ENCODE data around the gene TICAM2. TPM values are rescaled to one million over a fixed set of nuclear protein-coding genes. Genes with fewer than 3 reads are reported as not detected.

TICAM2 gene
- total and polyA plus RNA-seq, 10 of the 15 experiments (the other 5 are each of a cell fraction or from before 2014, with no cell fraction given), result 0.14 to 7.0 (median 2.9) TPM

DNA sequence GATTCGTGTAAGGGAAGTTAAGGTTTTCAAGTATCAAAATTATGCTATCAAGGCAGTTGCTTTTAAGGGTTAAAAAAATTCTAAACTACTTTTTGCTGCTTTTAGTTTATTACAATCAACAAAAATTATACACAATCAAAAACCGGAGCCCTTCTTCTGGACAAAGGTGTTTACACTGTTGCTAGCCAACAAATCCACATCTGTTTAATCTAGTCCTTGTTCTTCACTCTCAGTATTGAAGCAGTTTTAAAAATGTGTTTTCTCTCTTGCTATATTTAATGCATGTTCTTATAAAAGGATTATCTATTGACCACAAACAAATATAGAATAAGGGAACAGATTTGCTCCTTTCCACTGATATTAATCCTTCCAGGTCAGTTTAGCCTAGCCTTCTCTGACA, 60.2 kb downstream of the TICAM2 start:
- peaks cover 5% of the 10 kb centered on the region for H3K9me3 ChIP-seq (replicated peaks; ENCODE audit: control insufficient read depth, insufficient read depth, low read length)
- WGBS (ENCODE audit: insufficient coverage, insufficient replicate concordance, low lambda C conversion rate, missing lambda C conversion rate), result 2% methylated on average over 2 of the region's 2 CpGs
- no TSS peak for BruUV-seq (replicated peaks)
- H3K4me2 ChIP-seq (ENCODE audit: control insufficient read depth, insufficient read depth), result peak overlapping the region; percentile 98
- ChIA-PET SMC1A (ENCODE audit: uncharacterized antibody, unreplicated experiment) (interaction anchor here (0.7 to 13.9 kb wide), 12 partner anchors 11 to 286 kb away, joined by 3 to 166 read pairs (median 10); no protein-coding TSS in a partner anchor), CTCF (interaction anchor here (0.9 to 7.3 kb wide), 7 partner anchors 8 to 301 kb away, joined by 3 to 58 read pairs (median 5); no protein-coding TSS in a partner anchor), POLR2A (interaction anchor here (1.4 to 3.4 kb wide), 4 partner anchors 34 to 168 kb away, joined by 4 to 11 read pairs (median 8); partner anchors contain the start of gene TICAM2), RAD21 (ENCODE audit: unreplicated experiment) (interaction anchor here (1.6 to 6.2 kb wide), 9 partner anchors 8 to 235 kb away, joined by 6 to 66 read pairs (median 14); partner anchors contain the start of gene TMED7)
- peak overlapping the region; percentile 81 for H3K4me3 ChIP-seq
- no peak for TF ChIP-seq ZSCAN29 (IDR thresholded peaks at IDR 0.05)
- TF ChIP-seq CHD4 (IDR thresholded peaks at IDR 0.05), result no peak
- TF ChIP-seq NFYB (IDR thresholded peaks at IDR 0.05; ENCODE audit: insufficient read depth, low read depth, low read length), result no peak
- TF ChIP-seq, protein P1, sequence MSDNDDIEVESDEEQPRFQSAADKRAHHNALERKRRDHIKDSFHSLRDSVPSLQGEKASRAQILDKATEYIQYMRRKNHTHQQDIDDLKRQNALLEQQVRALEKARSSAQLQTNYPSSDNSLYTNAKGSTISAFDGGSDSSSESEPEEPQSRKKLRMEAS (IDR thresholded peaks at IDR 0.05; ENCODE audit: low read depth, low read length), result no peak
- no peak for TF ChIP-seq RB1 (IDR thresholded peaks at IDR 0.05; ENCODE audit: borderline replicate concordance)
- TF ChIP-seq FOXK2 (IDR thresholded peaks at IDR 0.05), result no peak
- TF ChIP-seq NFYA (IDR thresholded peaks at IDR 0.05; ENCODE audit: borderline replicate concordance, low read depth, low read length), result no peak
- TF ChIP-seq ATF7 (IDR thresholded peaks at IDR 0.05; ENCODE audit: low read depth), result no peak
- no peak overlapping the region for H2AFZ ChIP-seq (ENCODE audit: control insufficient read depth, low read depth, low read length)
- FAIRE-seq (no peak), ATAC-seq (no peak), DNase-seq (ENCODE audit: low read depth, low spot score) (no peak)
- H3K79me2 ChIP-seq (ENCODE audit: control insufficient read depth, insufficient read depth, low read length), result peaks cover 74% of the 10 kb centered on the region
- no peaks in the 10 kb centered on the region for H3K27me3 ChIP-seq (replicated peaks in 1 of 2; ENCODE audit: control insufficient read depth in 2 of 2, insufficient read depth in 2 of 2, low read length in 1 of 2)
- peaks cover 0 to 11% of the 10 kb centered on the region in 2 experiments; a peak in 2 of 4 replicates for H3K36me3 ChIP-seq (ENCODE audit: control insufficient read depth in 2 of 2, insufficient read depth in 2 of 2, low read length in 1 of 2)
- no peaks in the 10 kb centered on the region; the same call in 1 of the 2 replicates for H4K20me1 ChIP-seq (ENCODE audit: control insufficient read depth, insufficient read depth)
- in situ Hi-C loops (cut with MboI), result no loop called here
- H3K9ac ChIP-seq (ENCODE audit: control insufficient read depth, insufficient read depth, low read length), result peak overlapping the region; percentile 89
- intact Hi-C loops (cut with micrococcal nuclease; ENCODE audit: unreplicated experiment), result loop anchor here (2.0 to 10.0 kb wide), 4 partner anchors 81 to 1107 kb away; no protein-coding TSS in a partner anchor
- H3K4me1 ChIP-seq (ENCODE audit: control insufficient read depth, insufficient read depth, low read length), result peaks cover 4% of the 10 kb centered on the region
- no peak overlapping the region; the same call in none of the 2 replicates for H3K27ac ChIP-seq (ENCODE audit: control insufficient read depth, insufficient read depth)

All from GM12878 (cell line).